GM18505 (cell line): Measurements from ENCODE around the gene SLC25A44.

ENCODE experiments used
- ATAC-seq: cut with Tn5 transposase; IDR thresholded peaks from one replicate; pipeline ENCODE4 v1.9.1; 2021; ENCODE audit not compliant: unreplicated experiment
- POLR2A ChIP-seq: IDR thresholded peaks from 4 replicates; pipeline ENCODE4 v1.6.1; 2011; ENCODE audit warnings: borderline replicate concordance; ENCODE audit not compliant: insufficient read depth, insufficient read length; ENCODE audit errors: extremely low read depth

Gene SLC25A44

GRCh38 chr1:156229809-156230472, 36.0 kb downstream of the SLC25A44 start:
- ATAC-seq, result no peak
- TF ChIP-seq POLR2A, result no peak

DNA sequence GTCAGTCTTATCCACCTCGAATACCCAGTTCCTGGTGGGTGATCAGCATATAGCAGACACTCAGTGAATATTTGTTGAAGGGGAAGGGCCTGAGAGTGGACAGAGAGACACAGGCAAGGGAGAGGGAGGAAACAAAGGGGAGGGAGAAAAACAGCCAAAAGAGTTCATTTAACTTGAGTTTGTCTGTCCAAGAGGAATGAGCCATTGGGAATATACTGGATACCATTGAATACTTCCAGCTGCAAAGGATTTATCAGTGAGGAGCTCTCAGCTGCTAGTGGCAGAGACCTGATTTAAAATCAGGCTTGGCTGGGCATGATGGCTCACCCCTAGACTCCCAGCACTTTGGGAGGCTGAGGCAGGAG, 36.6 kb downstream of the SLC25A44 start:
- ATAC-seq, result no peak
- no peak for TF ChIP-seq POLR2A

- no peak for ATAC-seq
- TF ChIP-seq POLR2A, result no peak
Measured at GRCh38 chr1:156232201-156232894, 38.4 kb downstream of the SLC25A44 start.

DNA sequence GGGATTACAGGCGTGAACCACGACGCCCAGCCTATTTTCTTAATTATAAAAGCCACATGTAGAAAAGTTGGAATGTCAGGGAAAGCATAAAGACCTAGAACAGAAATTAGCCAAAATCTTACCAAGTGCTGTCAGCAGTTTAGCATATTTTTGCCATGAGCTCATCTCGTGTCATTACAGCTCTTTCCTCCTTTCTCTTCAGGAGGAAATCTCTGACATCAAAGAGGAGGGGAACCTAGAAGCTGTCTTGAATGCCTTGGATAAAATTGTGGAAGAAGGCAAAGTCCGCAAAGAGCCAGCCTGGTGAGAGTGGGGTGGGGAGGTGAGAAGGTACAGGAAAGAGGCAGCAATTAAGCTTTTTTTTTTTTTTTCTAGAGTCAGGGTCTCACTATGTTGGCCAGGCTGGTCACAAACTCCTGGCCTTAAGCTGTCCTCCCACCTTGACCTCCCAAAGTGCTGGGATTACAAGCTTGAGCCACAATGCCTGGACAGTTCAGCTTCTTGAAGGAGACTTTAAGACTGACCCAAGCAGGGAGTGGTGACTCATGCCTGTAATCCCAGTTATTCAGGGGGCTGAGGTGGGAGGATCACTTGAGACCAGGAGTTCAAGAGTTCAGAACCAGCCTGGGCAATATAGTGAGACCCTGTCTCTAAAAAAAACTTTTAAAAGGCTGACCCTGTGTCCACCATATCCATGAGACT, 39.7 kb downstream of the SLC25A44 start:
- ATAC-seq, result no peak
- TF ChIP-seq POLR2A, result no peak

DNA sequence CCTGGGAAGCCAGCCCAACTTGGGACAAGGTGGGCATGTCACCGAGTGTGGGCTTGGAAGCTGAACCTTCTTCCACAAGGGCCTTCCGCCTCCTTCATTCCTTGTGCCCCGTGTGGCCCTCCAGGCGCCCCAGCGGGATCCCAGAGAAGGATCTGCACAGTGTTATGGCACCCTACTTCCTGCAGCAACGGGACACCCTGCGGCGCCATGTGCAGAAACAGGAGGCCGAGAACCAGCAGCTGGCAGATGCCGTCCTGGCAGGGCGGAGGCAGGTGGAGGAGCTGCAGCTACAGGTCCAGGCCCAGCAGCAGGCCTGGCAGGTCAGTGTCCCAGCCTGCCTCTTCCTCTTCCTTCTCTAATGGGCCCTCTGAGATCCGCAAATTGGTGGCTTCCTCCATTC, 42.3 kb downstream of the SLC25A44 start:
- no peak for TF ChIP-seq POLR2A
- ATAC-seq, result no peak

GRCh38 chr1:156238248-156238647, 44.3 kb downstream of the SLC25A44 start:
- no peak for ATAC-seq

DNA sequence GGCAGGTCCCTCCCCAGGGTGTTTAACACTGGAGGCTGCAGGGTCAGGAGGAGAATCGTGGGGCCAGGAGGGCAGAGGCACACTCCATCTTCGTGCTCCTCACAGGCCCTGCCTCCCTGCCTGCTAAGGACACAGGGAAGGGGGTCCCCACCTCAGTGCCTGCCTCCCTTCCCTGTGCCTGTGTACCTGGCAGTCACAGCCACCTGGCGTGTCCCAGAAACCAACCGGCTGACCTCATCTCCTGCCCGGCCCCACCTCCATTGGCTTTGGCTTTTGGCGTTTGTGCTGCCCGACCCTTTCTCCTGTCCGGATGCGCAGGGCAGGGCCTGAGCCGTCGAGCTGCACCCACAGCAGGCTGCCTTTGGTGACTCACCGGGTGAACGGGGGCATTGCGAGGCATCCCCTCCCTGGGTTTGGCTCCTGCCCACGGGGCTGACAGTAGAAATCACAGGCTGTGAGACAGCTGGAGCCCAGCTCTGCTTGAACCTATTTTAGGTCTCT, 47.5 kb downstream of the SLC25A44 start:
- ATAC-seq, result no peak
- TF ChIP-seq POLR2A, result no peak

More at GRCh38 chr1:156238248-156238647, 44.3 kb downstream of the SLC25A44 start:
- TF ChIP-seq POLR2A, result no peak

- no peak for TF ChIP-seq POLR2A
Measured at GRCh38 chr1:156241926-156242325, 48.0 kb downstream of the SLC25A44 start, which contains the start of gene BGLAP. BGLAP (plus strand) TSS chr1:156242184; CDS start chr1:156242232, 48 bp downstream.

DNA sequence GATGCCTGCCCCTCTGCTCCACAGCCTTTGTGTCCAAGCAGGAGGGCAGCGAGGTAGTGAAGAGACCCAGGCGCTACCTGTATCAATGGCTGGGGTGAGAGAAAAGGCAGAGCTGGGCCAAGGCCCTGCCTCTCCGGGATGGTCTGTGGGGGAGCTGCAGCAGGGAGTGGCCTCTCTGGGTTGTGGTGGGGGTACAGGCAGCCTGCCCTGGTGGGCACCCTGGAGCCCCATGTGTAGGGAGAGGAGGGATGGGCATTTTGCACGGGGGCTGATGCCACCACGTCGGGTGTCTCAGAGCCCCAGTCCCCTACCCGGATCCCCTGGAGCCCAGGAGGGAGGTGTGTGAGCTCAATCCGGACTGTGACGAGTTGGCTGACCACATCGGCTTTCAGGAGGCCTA, 48.8 kb downstream of the SLC25A44 start:
- no peak for ATAC-seq
- no peak for TF ChIP-seq POLR2A

More at GRCh38 chr1:156241926-156242325, 48.0 kb downstream of the SLC25A44 start, which contains the start of gene BGLAP:
- no peak for ATAC-seq

DNA sequence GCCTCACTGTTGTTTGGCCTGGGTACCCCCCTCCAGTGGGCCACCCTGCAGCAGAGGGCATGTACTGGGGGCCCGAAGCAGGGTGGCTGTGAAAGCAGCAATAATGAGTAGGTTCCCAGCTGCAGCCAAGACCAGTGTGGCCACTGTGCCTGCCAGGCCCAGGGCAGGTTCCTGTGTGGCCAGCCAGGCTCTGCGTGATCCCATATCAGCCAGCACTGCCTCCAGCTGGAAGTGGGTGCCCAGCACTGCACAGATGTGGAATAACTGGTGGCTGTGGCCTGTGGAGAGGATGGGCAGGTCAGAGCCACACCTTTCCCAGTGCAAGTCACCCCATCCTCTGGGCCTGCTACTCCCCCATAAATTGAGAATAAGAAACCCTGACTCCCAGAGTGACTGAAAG, 50.2 kb downstream of the SLC25A44 start:
- no peak for ATAC-seq
- TF ChIP-seq POLR2A, result no peak

DNA sequence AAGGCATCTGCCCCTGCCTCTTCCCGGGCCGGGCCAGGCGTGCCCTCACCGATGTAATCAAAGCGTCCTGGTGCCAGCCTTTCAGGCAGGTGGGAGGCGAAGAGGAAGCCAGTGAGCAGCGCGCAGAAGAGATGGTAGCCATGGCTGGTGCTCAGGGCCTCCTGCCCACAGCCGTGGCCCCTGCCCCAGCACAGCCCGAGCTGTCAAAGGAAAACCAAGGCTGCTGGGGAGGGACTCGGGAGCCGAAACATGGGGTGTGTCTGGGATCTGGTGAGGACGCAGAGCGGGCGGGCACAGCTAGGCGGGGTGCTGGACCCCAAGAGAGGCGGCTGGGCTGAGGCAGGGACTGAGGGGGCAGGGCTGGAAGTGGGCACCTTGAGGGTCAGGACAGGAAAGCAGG, 50.8 kb downstream of the SLC25A44 start:
- ATAC-seq, result no peak
- TF ChIP-seq POLR2A, result no peak

DNA sequence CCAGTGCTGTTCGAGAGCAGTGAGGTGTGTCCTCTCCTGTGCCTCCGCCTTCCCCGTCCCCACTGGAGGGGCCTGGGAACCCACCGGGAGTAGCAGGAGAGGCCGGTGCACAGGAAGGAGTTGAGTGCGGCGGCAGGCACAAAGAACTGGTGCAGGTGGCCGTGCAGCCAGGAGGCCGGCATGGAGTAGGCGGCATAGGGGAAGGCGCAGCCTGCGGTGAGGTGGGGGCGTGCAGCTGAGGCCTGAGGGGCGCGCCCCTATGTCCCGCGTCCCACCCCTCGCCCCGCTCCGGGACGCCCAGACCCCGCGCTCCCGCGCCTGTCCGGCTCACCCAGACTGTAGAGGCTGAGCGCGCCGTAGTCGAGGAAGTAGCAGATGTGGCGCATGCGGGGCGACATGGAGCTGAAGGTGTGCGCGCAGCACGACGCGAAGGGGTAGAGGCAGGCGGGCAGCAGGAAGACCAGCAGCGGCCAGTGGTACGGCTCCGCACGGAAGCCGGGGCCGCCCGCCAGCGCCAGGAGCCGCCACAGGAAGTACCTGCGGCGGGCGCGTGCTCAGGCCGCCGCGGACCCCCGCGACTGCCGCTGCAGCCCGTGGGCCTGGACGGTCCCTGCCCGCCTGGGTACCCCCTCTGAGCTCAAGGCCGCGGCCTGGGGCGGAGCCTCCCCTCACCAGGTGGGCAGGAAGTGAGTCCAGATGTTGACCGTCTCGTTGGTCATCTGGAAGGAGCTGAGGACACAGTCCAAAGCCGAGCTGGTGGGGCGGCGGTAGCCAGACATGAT, 51.7 kb downstream of the SLC25A44 start:
- no peak for ATAC-seq
- peak; percentile 29 for TF ChIP-seq POLR2A
